HFF-Myc (cell line): ENCODE results near the gene BTC.
A peak's percentile ranks its signal among the peaks of the same experiment; 100 is the strongest.

Source experiments
- DNase-seq: peaks from one replicate; pipeline ENCODE4 v3.0.0-alpha.2; 2011; ENCODE audit warnings: low read depth; ENCODE audit errors: extremely low read depth
- H3K4me3 ChIP-seq: replicated peaks from 2 replicates; pipeline ENCODE4 v1.5.1; 2011; ENCODE audit warnings: low read depth, mild to moderate bottlenecking, control low read depth, low read length
- CTCF ChIP-seq: IDR thresholded peaks from 2 replicates; pipeline ENCODE4 v1.5.1; 2012; ENCODE audit warnings: mild to moderate bottlenecking, low read depth, low read length, control low read depth; ENCODE audit errors: missing control alignments

Gene BTC

GRCh38 chr4:74794382-74795010 lies at the start of gene BTC:
BTC (minus strand) TSS chr4:74794523; CDS start chr4:74794325, 198 bp downstream.
- H3K4me3 ChIP-seq, result peak within 1 kb of the TSS; percentile 40
- no peak for DNase-seq
- TF ChIP-seq CTCF, result peak; percentile 27

DNA sequence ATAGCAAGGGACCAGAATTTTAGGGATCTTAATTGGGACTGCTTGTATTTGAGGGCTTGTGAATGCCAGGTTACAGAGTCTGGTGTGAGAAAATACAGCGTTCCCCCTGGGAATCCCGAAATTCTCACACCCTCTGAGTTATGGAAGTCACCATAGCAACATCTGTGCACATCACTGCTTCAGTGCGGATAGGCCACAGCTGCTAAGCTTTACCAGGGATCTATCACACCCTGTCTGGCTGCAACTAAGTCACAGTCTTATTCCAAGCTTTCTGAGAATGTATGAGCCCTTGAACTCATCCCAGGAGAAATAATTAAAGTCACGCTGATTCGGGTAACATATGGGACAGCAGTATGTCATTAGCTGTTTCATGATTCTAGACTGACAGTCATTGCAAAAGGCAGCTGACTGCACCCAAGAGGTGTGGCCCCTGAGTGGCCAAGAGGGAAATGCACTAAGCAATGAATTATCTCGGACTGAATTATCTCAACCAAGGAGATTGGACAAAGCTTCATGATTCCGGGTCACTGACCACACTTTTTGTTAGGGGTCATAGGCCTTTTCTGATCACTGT lies 46.7 kb upstream of the BTC start:
- no peak overlapping the region for H3K4me3 ChIP-seq
- DNase-seq, result no peak
- no peak for TF ChIP-seq CTCF

GRCh38 chr4:74838746-74839370 lies 44.5 kb upstream of the BTC start:
- TF ChIP-seq CTCF, result no peak
- no peak for DNase-seq
- no peak overlapping the region for H3K4me3 ChIP-seq

DNA sequence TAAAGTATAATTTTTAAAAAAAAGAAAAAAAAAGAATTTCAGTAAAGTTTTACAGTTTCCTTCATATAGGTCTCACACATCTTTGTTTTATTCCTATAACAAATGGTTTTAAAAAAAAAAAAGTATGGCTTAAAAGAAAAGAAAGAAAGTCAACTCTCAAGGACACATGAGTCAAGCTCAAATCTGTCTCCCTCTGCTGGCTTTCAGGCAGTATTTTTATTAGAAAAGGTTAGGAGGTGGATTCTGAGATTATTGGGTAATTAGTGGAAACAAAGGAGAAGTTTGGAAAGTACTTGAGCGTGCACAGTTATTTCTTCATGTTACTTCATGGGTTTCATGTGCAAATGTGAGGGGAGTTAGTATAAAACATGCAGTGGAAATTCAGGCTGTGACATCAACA lies 36.6 kb upstream of the BTC start:
- H3K4me3 ChIP-seq, result no peak overlapping the region
- TF ChIP-seq CTCF, result peak; percentile 27
- no peak for DNase-seq

GRCh38 chr4:74823194-74823593 lies 28.9 kb upstream of the BTC start:
- DNase-seq, result no peak
- TF ChIP-seq CTCF, result no peak
- no peak overlapping the region for H3K4me3 ChIP-seq

DNA sequence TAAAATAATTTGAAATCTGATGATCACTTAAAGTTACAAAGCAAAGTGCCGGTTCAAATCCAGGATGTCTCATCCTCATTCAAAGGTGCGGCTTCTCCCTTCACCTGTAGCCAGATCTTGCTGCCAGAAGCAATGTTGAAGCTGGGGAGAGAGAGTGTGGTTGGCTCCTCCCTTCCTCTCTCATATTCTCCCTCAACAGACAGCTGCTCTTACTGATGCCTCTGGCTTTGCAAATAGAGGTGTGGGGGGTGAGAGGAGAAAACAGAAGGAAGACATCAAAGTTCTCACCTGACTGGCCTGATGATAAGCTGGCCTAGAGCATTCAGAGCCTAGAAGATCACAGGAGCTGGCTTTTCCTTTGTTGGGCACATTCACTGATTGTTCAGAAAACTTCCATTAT lies 28.3 kb upstream of the BTC start:
- no peak for DNase-seq
- no peak overlapping the region for H3K4me3 ChIP-seq
- no peak for TF ChIP-seq CTCF
